UCSD-AML1 (cell line): ENCODE results near the gene CEL.

ENCODE experiments used
- DNase-seq: peaks from one replicate; lab custom pipeline; 2025; ENCODE audit not compliant: unreplicated experiment; lab: John Stamatoyannopoulos, UW

CEL gene

GRCh38 chr9:133114886-133115603 is 53.3 kb downstream of the CEL start:
- peak; percentile 64 for DNase-seq

- DNase-seq: no peak
Observed at GRCh38 chr9:133115604-133116345, 54.0 kb downstream of the CEL start.

GRCh38 chr9:133116346-133117231 is 54.8 kb downstream of the CEL start:
- no peak for DNase-seq

- DNase-seq: no peak
Observed at GRCh38 chr9:133117271-133118178, 55.7 kb downstream of the CEL start.

- DNase-seq: no peak
Observed at GRCh38 chr9:133118179-133118520, 56.4 kb downstream of the CEL start.

- DNase-seq: no peak
Observed at GRCh38 chr9:133118568-133118967, 56.8 kb downstream of the CEL start.

GRCh38 chr9:133119103-133119845 is 57.5 kb downstream of the CEL start:
- no peak for DNase-seq

- DNase-seq: no peak
Observed at GRCh38 chr9:133119846-133120500, 58.2 kb downstream of the CEL start.

GRCh38 chr9:133120501-133121197 is 58.9 kb downstream of the CEL start:
- no peak for DNase-seq
